HG03064 (cell line): Measurements from ENCODE around the gene FADD.
A peak's percentile ranks its signal among the peaks of the same experiment; 100 is the strongest.

Experiments used
- ATAC-seq: cut with Tn5 transposase; IDR thresholded peaks from one replicate; pipeline ENCODE4 v1.9.1; 2021; ENCODE audit warnings: low read depth; ENCODE audit not compliant: unreplicated experiment

Gene FADD, protein sequence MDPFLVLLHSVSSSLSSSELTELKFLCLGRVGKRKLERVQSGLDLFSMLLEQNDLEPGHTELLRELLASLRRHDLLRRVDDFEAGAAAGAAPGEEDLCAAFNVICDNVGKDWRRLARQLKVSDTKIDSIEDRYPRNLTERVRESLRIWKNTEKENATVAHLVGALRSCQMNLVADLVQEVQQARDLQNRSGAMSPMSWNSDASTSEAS

DNA sequence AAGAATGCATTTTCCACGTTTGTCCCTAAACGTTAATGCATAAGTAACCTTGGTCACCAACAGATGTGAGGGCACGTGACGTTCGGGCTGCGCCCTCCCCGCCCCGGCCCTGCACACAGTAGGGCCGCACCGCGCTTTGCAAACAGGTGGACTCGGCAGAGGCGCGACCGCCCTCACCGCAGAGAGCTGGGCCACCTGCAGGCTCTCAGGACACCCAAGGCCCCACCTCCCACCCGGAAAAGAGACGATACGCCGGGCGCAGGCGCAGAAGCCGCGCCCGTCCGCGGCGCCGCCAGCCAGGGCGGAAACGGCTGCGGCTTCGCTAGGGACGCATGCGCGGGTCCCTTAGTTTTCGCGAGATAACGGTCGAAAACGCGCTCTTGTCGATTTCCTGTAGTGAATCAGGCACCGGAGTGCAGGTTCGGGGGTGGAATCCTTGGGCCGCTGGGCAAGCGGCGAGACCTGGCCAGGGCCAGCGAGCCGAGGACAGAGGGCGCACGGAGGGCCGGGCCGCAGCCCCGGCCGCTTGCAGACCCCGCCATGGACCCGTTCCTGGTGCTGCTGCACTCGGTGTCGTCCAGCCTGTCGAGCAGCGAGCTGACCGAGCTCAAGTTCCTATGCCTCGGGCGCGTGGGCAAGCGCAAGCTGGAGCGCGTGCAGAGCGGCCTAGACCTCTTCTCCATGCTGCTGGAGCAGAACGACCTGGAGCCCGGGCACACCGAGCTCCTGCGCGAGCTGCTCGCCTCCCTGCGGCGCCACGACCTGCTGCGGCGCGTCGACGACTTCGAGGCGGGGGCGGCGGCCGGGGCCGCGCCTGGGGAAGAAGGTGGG is at the start of gene FADD:
Gene FADD (plus strand): TSS at position 377 of the 831 bp plus-strand sequence. CDS start 164 bp downstream, at position 541.
- ATAC-seq: peak; percentile 63

DNA sequence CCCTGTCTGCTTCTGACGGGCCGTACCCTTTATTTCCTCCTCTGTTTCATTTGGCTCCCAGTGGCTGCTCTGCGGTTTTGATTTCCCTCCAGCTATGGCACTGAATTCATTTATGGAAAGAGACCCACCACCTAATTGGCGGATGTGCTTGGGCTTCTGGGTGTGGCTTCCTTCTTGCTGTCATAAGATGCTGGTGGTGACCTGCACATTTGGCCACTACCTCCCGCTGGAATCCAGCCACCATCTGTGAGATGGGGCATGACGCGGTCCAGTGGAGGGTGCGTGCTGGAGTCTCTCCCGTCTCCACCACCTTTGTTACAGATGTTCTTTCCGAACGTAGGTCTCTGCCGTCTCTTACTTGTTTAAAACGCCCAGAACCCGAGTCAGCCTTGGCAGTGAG is 47.7 kb upstream of the FADD start:
- no peak for ATAC-seq

DNA sequence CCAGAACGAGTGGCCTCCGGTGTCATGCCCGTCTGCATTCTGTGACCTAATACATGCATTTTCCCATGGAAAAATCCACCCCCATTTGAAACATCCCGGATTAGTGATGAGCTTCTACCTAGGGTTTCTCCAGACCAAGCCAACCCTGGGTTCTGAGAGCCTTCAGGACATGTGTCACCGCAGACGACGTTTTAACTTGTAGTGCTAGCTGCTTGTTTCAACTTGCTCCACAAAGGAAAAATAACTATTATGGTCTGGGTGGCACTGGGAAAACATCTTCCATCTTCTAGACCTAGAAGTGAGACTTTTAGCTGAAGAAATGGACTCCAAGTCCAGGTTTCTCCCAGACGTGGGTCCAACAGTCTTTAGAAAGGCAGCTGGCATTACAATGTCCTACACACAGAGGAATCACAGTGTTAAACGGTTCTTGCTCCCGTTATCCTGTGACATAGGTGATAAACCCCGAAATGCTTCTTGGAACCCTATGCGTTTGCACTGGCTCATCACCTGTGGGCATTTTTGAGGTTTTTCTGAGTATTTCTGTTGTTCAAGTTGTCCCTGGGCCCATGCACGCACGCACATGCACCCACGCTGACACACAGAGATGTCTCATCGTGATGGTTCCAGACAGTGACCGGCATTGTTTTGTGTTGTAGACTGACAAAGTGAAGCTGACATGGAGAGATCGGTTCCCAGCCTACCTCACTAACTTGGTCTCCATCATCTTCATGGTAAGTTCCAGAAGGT is 46.6 kb upstream of the FADD start:
- no peak for ATAC-seq

DNA sequence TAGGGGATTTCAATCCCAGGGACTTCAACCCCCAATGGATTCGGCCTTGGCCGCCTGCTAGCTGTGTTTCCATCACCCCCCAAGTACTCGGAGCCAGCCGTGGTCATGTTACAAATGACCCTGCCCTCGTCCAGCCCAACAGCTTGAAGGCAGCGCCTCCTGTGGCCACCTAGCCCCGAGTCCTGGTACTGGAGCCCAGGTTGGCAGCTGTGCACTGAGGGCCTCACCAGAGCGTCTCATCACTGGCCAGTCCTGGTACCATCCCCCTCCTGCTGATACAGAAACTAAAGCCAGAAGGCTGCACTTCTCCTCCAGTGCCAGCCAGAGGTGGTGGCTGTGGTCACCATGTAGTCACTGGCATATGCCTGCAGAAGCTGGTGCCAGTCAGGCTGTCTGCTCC is 44.9 kb upstream of the FADD start:
- ATAC-seq: no peak

DNA sequence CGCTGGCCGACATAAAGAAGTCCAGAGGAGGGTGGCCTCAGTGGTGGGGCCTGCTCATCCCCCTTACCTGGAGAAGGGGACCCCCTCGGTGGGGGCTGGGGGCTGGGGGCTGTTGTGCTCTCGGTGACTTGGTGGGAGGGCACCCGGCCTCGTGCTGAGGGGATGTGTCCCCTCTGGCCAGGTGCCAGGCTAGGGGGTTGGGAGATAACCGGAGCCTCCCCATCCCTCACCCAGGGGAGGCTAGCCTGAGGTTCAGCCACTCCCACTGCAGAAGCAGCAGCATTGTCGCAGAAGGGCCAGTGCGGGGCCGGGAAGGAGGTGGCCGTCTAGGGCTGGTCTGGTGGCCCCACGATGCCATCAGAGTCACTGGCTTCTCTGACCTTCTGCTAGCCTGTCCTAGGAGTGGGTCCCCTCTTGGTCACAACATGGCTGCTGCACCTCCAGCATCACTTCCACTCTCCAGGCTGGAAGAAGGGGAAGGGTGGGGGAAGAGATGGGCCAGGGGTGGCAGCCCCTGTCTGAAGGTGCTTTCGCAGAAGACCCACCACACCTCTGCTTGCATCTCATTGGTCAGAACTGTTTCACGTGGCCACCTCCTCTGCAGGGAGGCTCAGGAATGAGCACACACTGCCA is 44.2 kb upstream of the FADD start:
- no peak for ATAC-seq

DNA sequence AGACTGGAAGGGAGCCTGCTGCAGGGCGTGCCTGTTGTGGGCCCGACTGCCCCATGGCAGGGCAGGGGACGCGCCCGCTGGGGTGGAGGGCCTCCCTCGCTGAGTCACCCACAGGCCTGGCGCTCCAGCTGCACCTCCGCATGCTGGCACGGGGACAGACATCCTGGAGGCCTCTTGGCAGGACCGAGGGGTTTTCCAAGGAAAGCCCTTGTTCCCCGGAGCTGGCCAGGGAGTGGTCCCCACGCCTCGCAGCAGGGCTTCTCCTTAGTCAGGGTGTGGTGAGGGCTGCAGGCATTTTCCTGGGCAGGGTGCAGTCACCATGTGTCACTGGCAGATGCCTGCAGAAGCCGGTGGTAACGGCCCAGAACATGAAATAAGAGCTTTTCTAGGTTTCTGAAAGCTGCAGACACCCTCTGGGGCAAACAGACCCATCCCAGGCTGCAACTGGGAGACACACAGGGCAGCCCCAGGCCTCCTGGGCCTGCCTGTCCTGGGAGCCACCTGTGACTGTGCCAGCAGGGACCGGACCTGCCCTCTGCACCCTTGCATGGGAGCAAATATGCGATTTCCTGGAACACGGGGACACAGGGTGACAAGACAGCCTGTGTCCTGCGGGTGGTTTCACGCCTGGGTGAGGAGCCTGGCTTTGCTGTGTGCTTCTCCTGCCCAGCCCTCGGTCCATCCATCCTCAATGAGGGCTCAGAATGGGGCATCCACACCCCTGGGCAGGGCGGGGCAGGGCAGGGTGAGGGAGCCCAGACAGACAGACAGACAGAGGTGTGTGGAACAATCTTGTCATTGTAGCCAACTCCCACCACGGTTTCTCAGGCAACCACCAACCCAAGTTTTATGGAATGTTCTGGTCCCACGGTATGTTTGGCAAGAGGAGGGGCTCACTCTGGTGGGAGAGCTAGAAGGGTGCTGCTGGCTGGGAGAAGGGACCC is 43.2 kb upstream of the FADD start:
- ATAC-seq: no peak

DNA sequence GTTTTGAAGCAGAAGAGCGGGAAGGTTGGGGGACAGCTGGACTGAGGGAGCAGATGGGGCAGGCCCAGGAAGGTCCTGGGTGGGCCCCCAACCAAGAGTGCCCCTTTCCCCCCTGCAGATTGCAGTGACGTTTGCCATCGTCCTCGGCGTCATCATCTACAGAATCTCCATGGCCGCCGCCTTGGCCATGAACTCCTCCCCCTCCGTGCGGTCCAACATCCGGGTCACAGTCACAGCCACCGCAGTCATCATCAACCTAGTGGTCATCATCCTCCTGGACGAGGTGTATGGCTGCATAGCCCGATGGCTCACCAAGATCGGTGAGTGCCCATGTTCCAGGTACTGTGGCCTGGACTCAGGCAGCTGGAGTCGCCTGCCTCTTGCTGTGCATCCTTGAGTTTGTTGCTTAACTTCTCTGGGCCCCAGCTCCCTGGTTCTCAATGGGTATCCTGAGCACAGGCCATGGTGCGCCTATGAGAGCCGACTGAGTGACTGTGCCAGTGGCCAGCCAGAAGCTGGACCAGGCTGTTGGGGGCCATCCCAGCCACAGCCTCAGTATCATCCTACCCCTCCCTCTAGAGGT is 42.0 kb upstream of the FADD start:
- ATAC-seq: no peak

DNA sequence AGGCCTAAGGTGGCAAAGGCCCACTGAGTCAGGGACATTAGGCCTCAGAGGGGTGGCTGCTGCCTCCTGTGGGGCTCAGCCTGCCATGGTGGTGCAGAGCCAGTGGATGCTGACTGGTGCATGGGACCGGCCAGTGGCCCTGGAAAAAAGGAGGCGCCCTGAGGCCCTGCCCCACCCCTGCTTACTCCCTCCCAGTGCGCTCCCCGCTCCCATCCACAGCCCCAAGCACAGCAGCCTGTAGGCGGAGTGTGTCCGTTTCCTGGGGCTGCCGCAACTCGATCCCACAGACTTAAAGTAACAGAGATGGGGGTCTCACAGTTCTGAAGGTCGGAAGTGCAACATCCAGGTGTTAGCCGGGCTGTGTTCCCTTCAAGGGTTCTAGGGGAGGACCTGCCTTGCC is 38.4 kb upstream of the FADD start:
- ATAC-seq: no peak

DNA sequence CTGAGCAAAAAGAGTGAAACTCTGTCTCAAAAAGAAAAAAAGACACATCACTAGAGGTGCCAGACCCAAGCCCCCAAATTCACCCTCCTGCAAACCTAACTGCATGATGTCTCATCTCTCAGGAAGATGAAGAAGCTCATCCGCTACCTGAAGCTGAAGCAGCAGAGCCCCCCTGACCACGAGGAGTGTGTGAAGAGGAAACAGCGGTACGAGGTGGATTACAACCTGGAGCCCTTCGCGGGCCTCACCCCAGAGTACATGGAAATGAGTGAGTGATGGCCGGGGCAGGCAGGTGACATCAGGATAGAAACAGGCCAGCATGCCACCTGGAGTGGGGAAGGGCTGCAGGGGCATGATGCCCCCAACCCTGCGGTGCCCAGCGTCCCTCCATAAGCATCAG is 36.0 kb upstream of the FADD start:
- no peak for ATAC-seq

DNA sequence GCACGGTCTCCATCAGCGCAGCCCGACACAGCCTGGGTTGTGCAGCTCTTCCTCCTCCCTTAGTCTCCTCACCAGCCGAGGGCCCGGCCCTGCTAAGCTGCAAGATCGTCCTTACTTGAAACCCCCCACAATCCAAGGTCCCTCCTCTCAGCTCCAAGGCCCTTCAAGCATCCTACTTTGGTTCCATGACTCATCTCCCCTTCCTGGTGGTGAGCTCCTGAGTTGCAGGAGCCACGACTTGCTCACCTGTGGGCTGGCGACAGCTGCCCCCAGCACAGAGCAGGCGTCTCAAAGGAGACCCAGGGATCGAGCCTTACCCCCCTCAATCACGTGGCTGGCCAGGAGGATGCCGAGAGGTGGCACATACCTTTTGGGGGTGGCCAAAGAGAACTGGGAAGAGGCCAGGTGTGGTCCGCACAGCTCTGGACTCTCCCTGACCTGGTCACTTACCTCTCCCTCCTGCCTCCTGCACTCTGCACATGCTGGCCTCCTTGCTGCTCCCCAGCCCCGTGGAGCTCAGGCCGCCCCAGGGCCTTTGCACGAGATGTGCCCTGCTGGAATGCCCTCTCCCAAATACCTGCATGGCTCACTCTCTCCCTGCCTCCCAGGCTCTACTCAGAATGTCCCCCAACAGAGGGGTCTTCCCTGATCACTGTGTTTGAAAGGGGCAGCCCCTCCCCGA is 35.2 kb upstream of the FADD start:
- ATAC-seq: no peak

DNA sequence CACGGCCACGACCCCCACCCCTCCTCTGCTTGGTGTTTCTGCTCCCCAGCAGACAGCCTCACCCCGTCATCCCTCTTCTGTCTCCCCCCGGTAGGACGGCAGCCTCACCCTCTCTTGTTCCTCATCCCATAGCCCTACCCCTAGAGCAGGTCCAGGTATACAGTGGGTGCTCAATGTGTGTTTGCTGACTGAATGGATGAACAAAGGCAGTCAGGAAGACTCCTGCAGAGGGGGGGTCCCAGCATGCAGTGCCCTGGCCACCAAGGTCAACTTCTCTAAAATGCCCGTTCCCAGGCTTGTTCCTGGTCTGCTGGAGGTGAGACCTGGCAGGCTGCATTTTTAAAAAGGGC is 34.7 kb upstream of the FADD start:
- no peak for ATAC-seq

DNA sequence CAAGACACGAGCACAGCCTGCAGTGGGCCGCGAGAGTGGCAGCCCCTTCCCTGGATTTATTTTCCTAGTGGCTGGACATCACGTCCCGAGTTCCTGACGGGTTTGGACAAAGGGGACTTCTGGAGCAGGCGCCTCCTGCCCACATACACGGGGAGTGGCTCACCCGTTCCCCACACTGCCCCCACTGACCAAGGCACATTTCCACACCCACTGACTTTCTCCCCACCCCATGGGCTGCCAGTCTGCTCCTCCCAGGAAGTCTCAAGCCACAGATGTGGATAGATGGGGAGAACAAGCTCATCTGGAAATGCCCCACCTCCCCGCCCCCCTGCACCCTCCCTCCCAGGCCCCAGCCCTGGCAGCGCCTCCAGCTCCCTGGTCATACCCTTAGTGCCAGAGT is 34.0 kb upstream of the FADD start:
- ATAC-seq: no peak

DNA sequence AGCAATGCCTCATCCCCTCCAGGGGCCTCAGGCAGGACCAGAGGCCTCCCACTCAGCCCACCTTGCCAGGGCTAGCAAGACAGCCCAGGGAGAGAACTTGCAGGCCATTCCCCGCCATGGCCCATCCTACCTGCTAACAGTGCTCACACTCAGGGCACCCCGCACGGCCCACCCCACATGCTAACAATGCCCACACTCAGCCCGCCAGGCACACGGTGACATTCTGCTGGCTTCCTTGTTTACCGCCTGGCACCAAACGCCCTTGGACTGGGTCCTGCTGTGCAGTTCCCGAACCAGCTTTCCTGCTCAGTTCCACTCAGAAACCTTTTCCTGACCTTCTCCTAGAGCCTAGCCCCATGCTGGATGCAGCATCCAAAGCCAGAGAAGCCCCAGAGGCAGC is 33.5 kb upstream of the FADD start:
- ATAC-seq: no peak

DNA sequence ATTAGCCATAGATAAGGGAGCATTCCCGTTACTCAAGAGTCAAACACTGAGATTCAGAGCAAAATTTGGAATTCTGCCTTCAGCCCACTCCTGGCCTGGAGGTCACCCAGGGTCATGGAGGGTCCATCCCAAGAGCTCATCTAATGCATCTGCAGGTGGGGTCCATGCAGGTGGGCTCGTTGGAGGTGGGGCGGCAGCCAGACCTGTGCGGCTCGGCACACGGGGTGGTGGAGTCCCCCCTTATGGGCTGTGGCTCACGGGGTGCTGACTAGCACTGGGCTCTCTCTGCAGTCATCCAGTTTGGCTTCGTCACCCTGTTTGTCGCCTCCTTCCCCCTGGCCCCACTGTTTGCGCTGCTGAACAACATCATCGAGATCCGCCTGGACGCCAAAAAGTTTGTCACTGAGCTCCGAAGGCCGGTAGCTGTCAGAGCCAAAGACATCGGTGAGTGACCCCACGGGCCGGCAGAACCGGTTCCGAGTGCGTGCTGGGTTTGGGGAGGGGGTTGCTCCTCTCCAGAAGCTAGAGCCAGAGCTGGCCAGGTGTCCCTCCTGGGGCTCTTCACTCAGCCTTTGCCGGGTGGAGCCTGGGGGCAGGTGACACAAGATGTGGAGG is 32.4 kb upstream of the FADD start:
- ATAC-seq: no peak

DNA sequence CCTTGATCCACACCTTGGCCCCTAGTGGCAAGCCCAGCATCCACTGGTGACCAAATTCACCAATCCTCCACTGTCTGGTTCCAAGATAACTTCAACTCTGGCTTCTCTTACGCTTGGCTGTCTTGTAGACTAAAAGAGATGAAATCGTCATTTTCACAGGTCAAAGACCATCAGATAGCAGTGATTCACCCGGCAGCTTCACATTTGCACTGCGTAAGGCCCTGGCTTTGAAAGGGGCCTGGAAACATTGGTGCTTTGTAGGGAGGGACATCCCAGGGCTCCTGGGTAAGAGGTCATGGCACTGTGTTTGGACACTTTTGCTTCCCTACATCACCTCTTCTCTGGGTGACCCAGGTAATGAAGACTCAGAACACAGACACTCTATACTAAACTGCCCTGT is 30.1 kb upstream of the FADD start:
- ATAC-seq: no peak

DNA sequence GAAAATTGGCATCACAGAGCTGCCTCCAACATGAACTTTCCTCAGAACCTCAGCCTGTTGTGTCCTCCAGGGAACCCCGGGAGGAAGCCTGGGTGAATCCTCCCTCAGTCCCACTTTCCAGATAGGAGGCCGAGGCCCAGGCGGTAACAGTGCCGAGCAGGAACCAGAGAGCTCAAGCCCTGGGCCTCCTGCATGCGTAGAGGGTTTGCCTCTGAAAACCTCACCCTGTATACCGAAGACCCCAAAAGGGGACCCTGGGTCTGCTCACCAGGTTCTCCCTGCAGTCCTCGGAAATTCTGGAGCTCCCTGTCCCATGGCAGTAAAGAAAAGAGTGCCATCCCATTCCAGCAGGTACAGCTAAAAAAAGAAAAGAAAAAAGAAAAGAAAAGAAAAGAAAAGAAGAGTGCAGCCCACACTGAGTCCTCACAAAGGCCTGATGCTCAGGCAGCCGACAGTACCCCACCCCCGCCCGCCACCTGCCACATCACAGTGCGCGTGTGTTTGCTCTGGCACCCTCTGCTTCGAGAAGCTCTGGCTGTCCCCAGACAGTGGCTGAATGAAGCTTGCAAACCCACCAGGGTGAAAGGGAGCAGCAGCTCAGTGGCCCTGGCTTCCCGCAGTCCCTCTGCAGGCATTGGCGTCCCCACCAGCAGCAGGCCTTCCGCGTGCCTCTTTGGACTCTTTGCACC is 28.4 kb upstream of the FADD start:
- no peak for ATAC-seq

DNA sequence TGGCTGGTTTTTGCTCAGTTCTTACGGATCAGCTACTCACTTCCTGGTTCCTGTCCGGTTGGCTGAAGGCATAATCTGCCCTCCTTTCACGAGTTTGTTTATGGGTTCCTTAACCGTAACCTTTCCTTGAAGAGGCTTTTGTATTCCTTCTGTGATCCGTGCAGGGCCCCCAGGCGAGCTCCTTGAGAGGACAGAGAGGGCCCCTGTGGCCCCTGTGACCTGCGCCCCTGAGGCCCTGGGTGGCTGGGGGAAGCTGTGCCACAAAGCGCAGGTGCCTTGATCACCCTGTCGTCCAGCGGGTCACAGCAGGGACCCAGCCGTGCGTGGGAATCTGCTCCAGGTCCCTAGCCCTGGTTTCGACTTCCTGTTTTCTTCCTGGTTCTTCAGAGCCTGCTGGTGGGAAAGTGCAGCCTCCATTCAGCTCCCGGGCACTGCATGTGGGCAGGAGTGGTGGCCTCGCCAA is 27.8 kb upstream of the FADD start:
- ATAC-seq: no peak
